Stimulated activated naive CD8-positive, alpha-beta T cell treated with anti-CD3 and anti-CD28 coated beads, Interleukin-15, Interleukin-2, amounts not matched to agents 100 U/mL and 50 U/mL, for 24 hours (primary cell): ENCODE data around the gene PRRT1B.
"Not testable (repeated sequence)": the region's sequence is repeated elsewhere in the genome, so short reads cannot be mapped to it uniquely, and the experiment has no call there.

ENCODE experiments used
- ATAC-seq: fragments of 150-1000 bp; cut with Tn5 transposase; one replicate; pipeline ENCODE4 v1.10.0; 2021
- DNase-seq: peaks from one replicate; pipeline ENCODE4 v3.0.0; 2021

Gene PRRT1B

DNA sequence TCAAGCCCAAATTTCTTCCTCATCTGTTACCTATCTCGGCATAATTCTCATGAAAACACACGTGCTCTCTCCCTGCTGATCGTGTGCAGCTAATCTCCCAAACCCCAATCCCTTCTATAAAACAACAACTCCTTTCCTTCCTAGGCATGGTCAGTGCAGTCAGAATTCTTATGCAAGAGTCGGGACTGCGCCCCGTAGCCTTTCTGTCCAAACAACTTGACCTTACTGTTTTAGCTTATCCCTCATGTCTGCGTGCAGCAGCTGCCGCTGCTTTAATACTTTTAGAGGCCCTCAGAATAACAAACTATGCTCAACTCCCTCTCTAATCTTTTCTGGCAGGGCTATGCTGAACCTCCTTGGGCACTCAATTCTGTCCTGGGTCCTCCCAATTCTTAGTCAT lies 5.1 kb downstream of the PRRT1B start:
- not testable (repeated sequence) for ATAC-seq, DNase-seq

DNA sequence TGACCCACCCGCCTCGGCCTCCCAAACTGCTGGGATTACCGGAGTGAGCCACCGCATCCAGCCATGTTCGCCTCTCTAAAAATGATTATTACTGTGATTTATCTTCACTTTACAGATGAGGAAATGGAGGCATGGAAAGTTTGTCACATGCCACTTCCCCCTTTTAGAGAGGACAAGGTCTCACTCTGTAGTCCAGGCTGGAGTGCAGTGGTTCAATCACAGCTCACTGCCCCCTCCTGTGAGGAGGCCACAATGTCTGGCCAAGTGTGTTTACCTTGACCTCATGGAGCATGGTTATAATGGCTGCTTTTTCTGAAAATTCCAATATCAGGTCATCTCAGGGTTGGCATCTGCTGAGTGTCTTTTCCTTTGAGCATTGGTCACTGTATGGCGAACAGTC lies 6.7 kb downstream of the PRRT1B start:
- no peak for DNase-seq
- ATAC-seq: no peak

DNA sequence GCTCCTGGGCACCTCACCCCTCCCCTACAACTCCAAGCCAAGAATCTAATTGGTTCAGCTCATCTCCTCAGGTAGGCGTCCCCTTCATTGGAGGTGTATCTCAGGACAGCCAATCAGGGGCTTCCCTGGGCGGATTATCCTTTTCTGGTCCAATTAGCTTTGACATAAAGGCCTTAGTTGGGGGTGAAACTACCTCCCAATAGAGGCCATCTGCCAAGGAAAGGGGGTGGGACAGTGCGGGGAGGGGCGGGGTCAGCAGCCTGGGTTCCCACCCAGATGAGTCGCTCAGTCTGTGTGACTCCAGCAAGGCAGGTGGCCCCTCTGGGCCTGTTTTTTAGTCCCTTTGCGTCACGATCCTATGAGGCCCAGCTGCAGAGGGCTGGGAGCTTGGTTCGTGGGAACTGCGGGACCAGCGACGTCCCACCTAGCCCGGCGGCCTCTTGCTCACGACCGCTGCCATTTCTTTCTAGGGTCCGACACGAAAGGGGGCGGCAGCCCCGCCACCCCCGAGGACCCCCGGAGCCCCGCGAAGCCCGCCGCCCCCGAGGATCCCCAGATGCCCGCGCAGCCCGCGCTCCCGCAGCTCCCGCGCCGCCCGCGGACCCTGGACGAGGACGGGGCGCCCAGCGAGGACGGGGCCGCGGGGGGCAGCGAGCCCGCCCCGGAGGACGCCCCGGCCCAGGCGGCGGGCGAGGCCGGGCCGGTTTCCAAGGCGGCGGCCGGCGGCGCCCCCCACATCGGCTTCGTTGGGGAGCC lies 8.9 kb downstream of the PRRT1B start:
- DNase-seq (no peak), ATAC-seq (peak; percentile 23)

DNA sequence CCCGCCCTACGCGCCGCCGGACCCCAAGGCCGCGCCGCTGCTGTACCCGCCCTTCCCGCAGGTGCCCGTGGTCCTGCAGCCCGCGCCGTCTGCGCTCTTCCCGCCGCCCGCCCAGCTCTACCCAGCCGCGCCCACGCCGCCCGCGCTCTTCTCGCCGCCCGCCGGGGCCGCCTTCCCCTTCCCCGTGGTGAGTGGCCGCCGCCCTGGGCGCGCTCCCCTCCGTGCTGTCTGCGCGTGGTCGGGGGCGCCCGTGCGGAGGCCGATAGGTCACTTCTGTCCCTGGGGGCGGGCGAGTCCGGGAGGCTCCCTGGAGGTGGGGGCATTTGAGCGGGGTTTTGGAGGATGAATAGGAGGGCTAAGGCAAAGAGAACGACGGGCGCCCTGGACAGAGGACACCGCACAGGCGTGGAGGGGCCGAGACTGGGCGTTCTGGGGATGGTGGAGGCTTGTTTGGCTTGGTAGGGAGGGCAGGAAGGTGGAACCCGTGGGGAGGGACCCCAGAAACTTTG lies 9.6 kb downstream of the PRRT1B start:
- no peak for DNase-seq
- no peak for ATAC-seq

DNA sequence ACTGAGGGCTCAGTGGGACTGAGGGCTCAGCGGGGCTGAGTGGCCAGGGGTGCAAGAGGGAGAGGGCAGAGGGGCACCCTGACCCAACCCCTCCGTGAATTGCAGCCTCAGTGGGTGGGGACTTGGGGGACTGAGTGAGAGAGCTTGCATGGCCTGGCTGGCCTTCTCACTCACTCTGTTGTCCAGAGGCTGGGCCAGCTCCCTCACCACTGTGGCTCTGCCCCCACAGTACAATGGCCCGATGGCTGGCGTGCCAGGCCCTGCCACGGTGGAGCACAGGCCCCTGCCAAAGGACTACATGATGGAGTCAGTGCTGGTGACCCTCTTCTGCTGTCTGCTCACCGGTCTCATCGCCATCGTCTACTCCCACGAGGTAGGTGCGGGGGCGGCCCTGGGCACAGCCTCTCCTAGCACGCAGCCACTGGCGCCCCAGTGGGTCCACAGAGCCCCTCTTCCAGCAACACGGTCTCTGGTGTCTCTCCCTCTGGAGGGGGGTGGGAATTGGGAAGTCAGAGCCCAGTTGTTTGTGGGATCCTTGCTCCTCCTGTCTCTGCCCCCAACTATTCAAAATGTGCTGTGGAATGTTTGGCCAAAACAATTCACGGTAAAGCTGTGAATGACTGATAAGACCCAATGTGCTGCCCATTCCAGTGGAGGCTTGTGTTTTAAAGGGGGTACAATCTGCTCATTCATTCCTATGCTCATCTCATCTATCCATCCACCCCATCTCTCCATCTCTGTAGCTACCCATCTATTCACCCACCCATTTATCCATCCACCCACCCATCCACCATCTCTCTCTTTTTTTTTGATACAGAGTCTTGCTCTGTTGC lies 10.7 kb downstream of the PRRT1B start:
- DNase-seq (no peak), ATAC-seq (no peak)

DNA sequence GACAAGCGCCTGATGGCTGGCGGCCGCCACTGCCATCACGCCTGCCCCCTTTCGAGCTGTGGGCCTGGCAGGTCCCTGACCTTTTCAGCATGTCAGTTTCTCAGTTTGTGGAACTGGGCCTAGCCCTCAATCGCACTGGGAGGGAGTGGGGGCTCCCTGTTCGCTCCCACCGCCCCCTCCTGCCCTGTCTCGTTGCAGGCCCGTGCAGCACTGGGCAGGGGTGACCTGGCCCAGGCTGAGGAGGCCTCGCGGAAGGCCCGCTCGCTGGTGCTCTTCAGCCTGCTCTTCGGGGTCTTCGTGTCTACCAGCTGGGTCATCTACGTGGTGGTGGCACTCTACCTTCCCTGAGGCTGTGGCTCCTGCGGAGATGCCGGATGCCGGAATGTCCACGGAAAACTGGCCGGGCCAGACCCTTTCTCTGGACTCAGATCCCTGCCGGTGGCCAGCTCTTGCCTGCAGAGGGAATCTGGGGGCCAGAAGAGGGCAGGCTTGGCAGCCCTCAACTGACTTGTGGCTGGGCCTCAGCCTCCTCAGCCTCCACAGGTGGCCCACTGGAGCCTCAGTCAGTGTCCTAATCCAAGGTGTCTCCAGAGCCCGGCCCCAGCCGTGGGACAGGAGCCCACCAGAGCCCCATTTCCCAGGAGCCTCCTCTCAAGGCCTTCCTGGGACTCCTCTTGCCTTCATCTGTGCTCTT lies 12.7 kb downstream of the PRRT1B start:
- DNase-seq: no peak
- no peak for ATAC-seq

DNA sequence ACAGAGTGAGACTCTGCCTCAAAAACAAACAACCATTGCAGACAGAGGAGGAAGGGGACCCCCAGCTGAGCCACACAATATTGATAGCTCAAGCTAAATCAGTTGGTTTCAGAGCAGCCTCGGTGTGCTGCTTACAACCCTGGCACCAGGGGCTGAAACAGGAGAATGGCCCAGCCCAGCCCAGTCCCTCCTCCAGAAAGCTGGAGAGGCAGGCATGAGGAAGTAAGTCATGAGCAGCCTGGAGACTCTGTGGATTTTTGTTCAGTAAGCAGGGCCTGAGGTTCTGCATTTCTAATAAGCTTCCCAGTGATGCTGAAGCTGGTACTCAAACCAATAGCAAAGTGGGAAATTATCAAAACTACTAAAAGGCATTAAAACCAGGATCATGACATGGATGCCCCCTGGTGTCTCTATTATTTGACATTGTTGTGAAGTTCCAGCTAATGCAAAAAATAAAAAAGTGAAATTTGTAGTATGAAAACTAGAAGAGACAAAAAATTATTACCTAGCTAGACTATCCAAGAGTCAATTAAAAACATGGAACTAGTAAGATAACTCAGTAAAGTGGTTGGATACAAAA lies 14.2 kb downstream of the PRRT1B start:
- DNase-seq: no peak

DNA sequence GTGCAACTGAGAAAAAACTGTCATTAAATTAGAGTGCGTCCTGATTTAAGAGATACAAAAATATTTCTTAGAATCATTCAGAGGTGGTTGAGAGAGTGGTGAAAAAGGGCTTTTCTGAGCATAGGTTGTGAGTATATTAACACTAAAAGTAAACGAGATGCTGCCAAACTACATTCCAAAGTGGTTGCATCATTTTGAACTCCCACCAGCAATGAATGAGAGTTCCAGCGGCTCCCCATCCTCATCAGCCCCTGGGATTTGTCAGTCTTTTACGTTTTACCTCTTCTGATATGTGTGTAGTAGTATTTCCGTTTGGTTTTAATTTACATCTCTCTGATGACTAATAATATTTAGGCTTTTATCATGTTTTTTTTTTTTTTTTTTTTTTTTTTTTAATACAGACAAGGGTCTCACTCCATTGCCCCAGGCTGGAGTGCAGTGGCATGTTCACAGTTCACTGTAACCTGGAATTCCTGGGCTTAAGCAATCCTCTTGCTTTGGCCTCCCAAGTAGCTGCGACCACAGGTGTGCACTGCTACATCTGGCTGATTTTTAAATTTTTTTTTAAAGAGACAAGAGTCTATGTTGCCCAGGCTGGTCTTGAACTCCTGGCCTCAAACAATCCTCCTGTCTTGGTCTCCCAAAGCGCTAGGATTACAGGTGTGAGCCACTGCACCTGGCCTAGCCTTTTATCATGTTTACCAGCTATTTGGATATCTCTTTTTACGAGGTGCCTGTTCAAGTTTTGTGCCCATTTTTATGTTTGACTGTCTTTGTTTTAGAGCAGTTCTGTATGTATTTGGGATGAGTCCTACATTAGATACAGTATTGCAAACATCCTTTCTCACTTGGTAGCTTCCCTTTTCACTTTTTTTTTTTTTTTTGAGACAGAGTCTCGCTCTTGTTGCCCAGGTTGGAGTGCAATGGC lies 17.0 kb downstream of the PRRT1B start:
- ATAC-seq: no peak
- DNase-seq: no peak

More for the DNA sequence above, 14.2 kb downstream of the PRRT1B start:
- no peak for ATAC-seq

DNA sequence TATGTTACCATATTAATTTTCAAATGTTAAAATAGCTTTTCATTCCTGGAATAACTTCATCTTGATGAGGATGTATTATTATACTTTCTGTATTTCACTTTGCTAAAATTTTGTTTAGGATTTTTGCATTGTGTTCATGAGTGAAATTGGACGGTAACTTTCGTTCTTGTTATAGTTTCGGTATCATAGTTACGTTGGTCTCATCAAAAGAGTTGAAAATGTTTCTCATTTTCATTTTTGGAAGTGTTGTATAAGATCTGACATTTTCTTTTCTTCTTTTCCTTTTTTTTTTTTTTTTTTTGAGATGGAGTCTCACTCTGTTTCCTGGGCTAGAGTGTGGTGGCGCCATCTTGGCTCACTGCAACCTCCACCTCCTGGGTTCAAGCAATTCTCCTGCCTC lies 20.0 kb downstream of the PRRT1B start:
- ATAC-seq: no peak
- no peak for DNase-seq

DNA sequence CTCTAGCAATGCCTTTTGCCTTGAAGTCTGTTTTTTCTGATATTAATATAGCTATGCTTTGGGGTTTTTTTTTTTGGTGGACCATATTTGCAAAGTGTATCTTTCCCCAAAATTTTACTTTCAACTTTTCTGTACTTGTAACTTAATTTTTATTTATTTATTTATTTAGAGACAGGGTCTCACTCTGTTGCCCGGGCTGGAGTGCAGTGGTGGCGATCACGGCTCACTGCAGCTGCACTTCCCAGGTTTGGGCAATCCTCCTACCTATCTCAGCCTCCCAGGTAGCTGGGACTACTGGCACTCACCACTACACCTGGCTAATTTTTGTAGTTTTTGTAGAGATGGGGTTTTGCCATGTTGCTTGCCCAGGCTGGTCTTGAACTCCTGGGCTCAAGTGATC lies 20.8 kb downstream of the PRRT1B start:
- ATAC-seq (no peak), DNase-seq (no peak)

DNA sequence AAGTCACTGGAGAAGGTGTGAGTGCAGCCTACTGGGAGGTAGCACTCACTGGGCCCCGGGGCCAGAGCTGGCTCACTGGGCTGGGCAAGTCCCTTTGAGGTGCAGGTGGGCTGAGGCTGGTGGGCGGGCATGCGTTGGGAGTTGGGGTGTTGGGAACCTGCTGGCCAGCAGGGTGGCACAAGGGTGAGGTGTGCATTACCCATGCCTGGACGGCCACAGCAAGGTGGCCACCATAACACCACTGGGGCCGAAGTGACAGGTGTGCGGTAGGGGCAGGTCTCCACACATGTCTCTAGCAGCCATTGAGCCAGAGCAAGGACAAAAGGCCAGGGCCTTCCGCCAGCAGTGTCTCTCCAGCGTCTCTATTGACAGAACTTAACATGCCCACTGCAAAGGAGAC lies 22.6 kb downstream of the PRRT1B start:
- no peak for DNase-seq

DNA sequence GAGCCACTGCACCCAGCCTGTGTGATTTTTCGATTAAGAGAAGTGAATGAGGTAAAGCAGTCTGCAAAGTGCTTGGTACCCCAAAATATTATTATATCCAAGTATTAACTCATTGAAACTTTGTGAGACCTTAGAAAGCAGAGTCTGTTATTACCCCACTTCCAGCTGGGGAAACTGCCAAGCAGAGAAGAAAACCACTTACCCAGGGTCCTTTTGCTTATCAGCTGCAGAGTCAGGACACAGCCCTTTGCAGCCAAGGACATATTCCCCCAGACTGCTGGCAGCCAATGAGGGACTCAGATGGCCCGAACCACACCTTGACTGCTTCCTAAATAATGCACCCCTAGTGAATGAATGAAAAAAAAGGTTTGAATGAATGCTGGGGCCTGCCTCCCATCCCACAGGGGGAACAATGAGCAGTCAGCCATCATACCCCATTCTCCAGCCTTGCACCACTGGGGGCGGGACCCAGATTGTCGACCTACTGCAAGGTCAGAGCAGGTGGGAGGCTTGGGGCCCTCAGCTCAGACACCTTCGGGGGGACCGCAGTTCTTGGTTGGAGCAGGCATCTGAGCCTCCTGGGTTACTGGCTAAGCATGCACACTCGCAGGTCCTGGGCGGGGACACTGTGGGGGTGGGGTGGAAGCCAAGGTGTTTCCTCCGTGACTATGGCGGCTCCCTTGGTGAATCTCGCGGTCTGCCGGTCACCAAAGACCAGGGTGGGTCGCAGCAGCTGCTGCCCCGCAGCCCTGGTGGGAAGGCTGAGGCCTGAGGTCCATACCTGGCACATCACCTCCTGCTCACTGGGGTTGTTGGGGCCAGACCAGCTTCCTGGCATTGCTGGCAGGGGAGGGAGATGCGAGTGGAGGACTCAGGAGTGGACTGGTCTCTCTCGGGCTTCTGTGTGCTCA lies 29.7 kb downstream of the PRRT1B start:
- DNase-seq: no peak
- ATAC-seq: no peak

More for the DNA sequence above, 22.6 kb downstream of the PRRT1B start:
- ATAC-seq: no peak

DNA sequence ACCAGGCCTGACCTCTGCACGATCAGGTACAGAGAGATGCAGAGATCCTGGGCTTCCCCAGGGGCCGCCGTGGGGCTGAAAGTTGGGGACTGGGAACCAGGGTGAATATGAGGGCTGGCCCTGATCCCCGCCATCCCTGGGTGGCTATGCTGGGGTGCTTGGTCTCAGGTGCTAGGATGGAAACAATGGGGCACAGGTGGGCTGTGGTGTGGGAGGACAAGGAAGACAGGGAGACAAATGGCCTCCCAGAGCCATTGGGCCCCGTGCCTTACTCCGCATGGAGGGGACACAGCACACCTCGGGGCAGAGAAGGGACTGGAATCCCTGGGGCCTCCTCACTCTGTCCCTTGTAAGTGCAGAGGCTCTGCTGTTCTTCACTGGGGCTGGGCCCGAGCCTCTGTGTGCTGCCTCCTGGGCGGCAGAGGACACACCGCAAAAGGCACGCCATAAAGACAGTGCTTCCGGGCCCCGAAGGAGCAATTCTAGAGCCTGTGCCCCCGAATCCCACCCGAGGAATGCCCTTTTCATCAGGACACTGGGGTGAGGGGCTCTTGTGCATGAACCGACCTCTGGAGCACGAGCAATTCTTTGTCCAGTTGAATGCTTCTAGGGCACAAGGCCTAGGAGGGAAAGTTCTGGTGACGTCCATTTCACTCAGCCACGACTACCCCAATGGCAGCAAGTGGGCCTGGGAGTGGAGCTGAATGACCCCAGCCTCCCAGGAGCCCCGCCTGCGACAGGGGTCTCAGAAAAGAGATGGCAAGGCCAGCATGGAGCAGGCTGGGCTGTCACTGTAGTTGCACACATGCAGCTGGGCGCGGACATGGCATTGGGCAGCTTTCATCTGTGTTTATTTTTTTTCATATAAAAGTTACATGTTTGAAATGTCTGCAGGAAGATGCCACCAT lies 30.9 kb downstream of the PRRT1B start:
- no peak for DNase-seq
- no peak for ATAC-seq

DNA sequence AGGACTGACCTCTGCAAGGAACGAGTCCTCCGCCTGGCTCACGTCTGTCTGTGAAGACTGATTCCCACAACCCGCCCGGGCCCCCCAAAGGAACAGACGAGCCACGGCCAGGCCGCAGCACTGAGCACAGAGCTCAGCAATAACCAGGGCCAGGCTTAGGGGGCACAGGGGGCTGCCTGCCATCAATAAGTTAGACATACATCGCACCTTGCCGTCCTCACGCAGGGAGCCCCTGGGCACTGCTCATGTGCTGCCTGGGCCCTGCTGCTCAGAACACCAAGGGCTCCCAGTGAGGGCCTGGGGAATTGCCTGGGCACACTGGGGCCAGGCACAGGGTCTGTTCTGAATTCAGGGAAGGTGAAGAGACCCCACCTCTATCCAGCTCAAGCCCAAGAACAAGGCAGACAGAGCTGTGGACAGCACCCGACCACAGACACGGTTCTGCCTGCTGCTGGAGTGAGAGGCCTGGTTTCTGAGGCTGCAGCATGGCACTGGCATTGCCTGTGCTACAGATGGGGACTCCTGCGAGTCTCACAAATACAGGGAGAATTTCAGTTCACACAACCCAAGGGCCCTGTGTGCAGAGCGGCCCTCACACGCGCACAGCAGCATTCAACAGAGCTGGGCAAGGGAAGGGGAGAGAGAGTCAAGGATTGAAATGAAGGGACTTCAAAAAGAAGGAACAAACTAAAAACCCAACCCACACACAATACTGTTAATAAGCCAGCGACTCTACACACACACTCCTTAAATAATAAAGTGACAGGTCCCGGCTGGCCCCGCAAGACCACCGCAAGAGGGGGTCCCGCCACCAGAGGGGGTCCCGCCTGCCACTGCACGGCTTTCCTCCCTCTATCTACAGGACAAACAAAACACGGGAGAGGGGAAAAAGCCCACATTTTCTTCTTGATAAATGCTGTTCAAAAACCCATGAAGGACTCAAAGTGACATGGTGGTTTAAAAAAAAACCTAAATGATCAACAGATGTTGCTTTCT lies 32.0 kb downstream of the PRRT1B start:
- DNase-seq: no peak
- no peak for ATAC-seq

DNA sequence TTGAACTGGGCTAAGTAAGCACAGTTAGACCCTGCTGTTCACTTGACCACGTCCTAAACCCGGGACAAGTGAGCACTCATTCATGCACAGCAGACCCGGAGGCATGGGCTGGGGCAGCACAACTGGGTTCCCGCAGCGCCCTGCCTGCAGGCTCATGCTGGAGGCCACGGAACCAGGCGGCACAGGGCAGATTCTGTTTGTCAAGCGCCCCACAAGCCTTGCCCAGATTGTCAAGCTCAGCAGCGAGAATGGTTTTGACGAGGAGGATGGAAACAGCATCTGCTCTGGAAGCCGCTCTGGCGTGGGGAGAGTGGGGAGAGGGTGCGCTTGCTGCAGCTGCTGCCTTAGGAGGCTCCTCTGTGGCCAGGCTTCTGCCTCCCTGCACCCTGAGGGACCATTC lies 32.7 kb downstream of the PRRT1B start:
- ATAC-seq: no peak
- no peak for DNase-seq

DNA sequence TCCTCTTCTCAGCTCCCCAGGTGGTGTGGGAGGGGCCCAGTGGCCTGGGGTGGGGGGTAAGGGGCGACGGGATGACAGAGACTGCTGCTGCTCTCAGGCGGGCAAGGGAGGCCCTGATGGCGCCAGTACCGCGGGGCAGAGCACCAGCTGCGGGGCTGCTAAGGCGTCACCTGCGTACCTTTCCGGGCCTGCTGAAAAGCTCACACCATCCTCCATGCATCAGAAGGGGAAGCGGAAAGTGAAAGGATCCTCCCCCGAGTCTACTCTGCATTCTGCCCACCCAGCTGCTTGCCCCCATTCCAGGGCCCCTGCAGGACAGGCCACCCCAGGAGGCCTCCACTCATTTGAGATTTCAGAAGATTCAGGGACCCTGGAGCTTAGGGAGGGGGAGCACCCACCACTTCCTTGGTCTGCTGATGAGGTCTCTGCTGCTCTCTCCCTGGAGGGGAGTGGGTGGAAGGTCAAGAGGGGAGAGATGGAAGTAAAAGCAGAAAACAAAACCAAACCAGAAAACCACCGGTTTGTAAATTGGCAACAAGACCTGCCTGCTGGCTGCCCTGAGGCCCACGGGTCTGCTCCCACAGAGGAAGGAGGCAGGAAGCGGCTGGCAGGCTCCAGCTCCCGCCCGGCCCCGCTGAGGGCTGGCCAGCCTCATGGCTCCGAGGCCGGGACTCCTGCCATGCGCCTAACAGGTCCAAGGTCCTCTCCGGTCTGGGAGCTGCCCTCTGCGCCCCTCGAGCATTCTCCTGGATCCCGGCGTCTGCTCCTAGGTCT lies 33.6 kb downstream of the PRRT1B start:
- DNase-seq: peak; percentile 49

DNA sequence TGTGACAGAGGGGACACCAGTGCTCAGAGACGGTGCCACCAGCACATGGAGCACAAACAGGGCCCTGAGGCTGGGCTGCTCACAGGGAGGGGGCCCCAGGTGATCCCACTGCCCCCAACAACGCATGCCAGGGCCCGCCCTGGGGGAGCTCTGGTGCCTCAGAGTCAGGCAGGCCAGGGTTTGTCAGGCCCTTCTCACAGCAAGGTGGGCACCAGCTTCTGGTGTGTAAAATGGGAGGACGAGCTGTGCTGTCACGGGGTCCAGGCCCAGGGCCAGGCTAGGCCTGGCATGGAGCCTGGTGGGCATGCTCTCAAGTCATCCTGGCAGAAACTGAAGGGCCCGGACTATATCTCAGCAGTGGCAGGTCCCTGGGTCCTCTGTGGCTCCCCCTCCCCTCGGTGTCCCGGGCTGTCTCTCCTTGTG lies 34.5 kb downstream of the PRRT1B start:
- DNase-seq (no peak), ATAC-seq (no peak)

More for the DNA sequence above, 33.6 kb downstream of the PRRT1B start:
- ATAC-seq: peak; percentile 79
